ENCODE measurements around the gene RSKR. TPM values are rescaled to one million over a fixed set of nuclear protein-coding genes. Genes with fewer than 3 reads are reported as not detected.
A peak's percentile ranks its signal among the peaks of the same experiment; 100 is the strongest.

Gene RSKR
- total RNA-seq, 1 experiment from 2014 or later: 18.9 TPM

DNA sequence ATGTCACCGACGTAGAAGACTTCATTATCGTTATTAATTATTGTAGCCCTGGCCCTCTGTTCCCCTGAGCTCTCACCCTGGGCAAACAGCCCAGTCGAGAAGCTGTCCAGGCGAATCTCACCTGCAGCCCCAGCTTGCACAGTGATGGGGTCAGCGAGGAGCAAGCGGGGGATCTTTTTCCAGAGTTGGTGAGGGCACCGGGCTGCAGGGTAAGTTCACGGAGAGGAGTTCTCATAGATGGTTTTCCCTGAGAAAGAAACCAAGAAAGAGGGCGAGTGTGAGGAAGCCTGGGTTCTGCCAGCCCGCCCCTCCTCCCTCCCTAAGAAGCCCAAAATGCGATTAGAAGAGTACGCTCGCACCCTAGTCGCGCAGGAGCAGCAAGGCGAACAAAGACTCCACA lies 15.6 kb downstream of the RSKR start:
- Histone ChIP-seq H3K9me3 (ENCODE audit: control insufficient read depth in 1 of 2, insufficient read depth in 1 of 2, low read depth in 1 of 2, low read length in 2 of 2) (no peaks in the 10 kb centered on the region), H3K27me3 (ENCODE audit: insufficient read depth, low read length) (no peaks in the 10 kb centered on the region), H3K79me2 (ENCODE audit: insufficient read depth, low read length) (peaks cover 39% of the 10 kb centered on the region), H3K4me2 (ENCODE audit: low read length) (peak overlapping the region; percentile 97), H3K9ac (ENCODE audit: low read length) (peak overlapping the region; percentile 92), H3K9me2 (ENCODE audit: insufficient read depth) (no peaks in the 10 kb centered on the region), H3K36me3 (ENCODE audit: control insufficient read depth in 1 of 2, insufficient read depth in 2 of 2, low read length in 2 of 2) (peaks cover under 1 to 7% of the 10 kb centered on the region in 2 experiments; a peak in 2 of 4 replicates), H3K4me1 (ENCODE audit: control insufficient read depth in 1 of 2, insufficient read depth in 2 of 2, low read length in 2 of 2) (peaks cover 4 to 22% of the 10 kb centered on the region in 2 experiments; a peak in 2 of 4 replicates), H3K27ac (ENCODE audit: low read depth, low read length) (peak overlapping the region; percentile 80), H2AFZ (ENCODE audit: low read depth, low read length, poor library complexity, severe bottlenecking) (no peak overlapping the region), H4K20me1 (ENCODE audit: insufficient read depth) (no peaks in the 10 kb centered on the region), H3K4me3 (replicated peaks in 1 of 2; ENCODE audit: low read depth in 1 of 2, low read length in 2 of 2) (peak overlapping the region; percentile 93 to 97)
- CTCF ChIA-PET: no interaction called here
- TSS peak; percentile 81 for BruUV-seq (replicated peaks)
- RAD21 ChIA-PET (ENCODE audit: low non-redundant PET in 1 of 2, low total read pairs in 2 of 2, uncharacterized antibody in 2 of 2, unreplicated experiment in 2 of 2): no interaction called here
- ATAC-seq (peak; percentile 32), DNase-seq (ENCODE audit: low read depth, low spot score) (no peak)
- intact Hi-C loops (cut with micrococcal nuclease): no loop called here
- TF ChIP-seq YY1 (IDR thresholded peaks at IDR 0.05; ENCODE audit: extremely low read depth, insufficient replicate concordance, low read depth, low read length): no peak
- TF ChIP-seq POLR2AphosphoS5 (IDR thresholded peaks at IDR 0.05; ENCODE audit: low read depth, low read length): no peak
- no peak for TF ChIP-seq FOSL1 (IDR thresholded peaks at IDR 0.05; ENCODE audit: low read depth)
- no peak for TF ChIP-seq TCF7L2 (IDR thresholded peaks at IDR 0.05; ENCODE audit: borderline replicate concordance, extremely low read depth, insufficient read depth, insufficient read length)
- TF ChIP-seq CEBPB (IDR thresholded peaks at IDR 0.05; ENCODE audit: low read depth): no peak
- no peak for TF ChIP-seq SRF (IDR thresholded peaks at IDR 0.05; ENCODE audit: low read depth)
- TF ChIP-seq JUND (IDR thresholded peaks at IDR 0.05): no peak
- TF ChIP-seq SP1 (IDR thresholded peaks at IDR 0.05; ENCODE audit: low read depth): no peak
- POLR2A ChIA-PET: no interaction called here

DNA sequence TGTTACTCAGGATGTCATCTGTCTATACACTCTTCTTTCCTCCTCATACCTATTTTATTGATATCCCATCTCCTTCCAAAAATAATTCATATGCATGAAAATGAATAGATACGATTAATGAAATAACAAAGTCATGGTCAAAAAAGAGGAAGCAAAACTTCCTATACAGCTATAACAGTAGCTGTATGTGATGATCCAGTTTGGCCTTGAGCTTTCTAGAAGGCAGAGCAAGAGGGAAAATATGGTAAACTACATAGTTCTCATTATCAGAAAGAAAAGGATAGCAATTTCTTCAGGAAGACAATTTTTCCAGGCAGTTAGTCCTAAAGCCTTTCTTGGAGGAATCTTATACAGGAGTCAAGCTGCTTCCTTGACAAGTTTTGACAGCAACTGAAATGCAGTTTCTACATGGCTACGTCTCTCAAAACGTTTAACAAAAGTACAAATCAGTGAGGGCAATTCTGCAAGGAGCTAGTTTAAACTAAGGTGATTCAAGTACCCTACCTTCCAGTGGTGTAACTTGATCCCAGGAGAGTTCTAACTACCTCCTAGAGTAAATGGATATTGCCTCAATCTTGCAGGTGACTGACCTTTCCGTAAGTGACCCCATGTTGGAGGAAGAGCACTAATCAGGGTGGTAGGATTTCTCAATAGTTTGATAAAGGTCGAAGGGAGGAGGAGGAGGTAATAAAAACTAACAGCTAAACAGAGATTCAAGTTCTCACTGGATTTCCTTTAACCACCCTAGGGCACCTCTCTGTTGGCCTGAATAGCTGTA lies 16.2 kb downstream of the RSKR start:
- H4K20me1 ChIP-seq (ENCODE audit: insufficient read depth): no peaks in the 10 kb centered on the region
- ChIA-PET CTCF (no interaction called here), POLR2A (no interaction called here), RAD21 (ENCODE audit: low non-redundant PET in 1 of 2, low total read pairs in 2 of 2, uncharacterized antibody in 2 of 2, unreplicated experiment in 2 of 2) (no interaction called here)
- H3K27ac ChIP-seq (ENCODE audit: low read depth, low read length): peak overlapping the region; percentile 80
- no TSS peak for BruUV-seq (replicated peaks)
- H3K4me3 ChIP-seq (replicated peaks in 1 of 2; ENCODE audit: low read depth in 1 of 2, low read length in 2 of 2): peak overlapping the region; percentile 93 to 97
- H3K36me3 ChIP-seq (ENCODE audit: control insufficient read depth in 1 of 2, insufficient read depth in 2 of 2, low read length in 2 of 2): peaks cover 7 to 11% of the 10 kb centered on the region in 2 experiments; a peak in 3 of 4 replicates
- H2AFZ ChIP-seq (ENCODE audit: low read depth, low read length, poor library complexity, severe bottlenecking): no peak overlapping the region
- peak overlapping the region; percentile 92 for H3K9ac ChIP-seq (ENCODE audit: low read length)
- peaks cover 4 to 22% of the 10 kb centered on the region in 2 experiments; a peak in 2 of 4 replicates for H3K4me1 ChIP-seq (ENCODE audit: control insufficient read depth in 1 of 2, insufficient read depth in 2 of 2, low read length in 2 of 2)
- H3K9me2 ChIP-seq (ENCODE audit: insufficient read depth): no peaks in the 10 kb centered on the region
- intact Hi-C loops (cut with micrococcal nuclease): no loop called here
- H3K9me3 ChIP-seq (ENCODE audit: control insufficient read depth in 1 of 2, insufficient read depth in 1 of 2, low read depth in 1 of 2, low read length in 2 of 2): no peaks in the 10 kb centered on the region
- DNase-seq (ENCODE audit: low read depth, low spot score): no peak
- no peak for ATAC-seq
- peaks cover 43% of the 10 kb centered on the region for H3K79me2 ChIP-seq (ENCODE audit: insufficient read depth, low read length)
- peak overlapping the region; percentile 97 for H3K4me2 ChIP-seq (ENCODE audit: low read length)
- H3K27me3 ChIP-seq (ENCODE audit: insufficient read depth, low read length): no peaks in the 10 kb centered on the region
- TF ChIP-seq CBX3 (IDR thresholded peaks at IDR 0.05; ENCODE audit: low read depth) (no peak), ZNF274 (IDR thresholded peaks at IDR 0.05; ENCODE audit: low read depth, low read length) (no peak), FOSL1 (IDR thresholded peaks at IDR 0.05; ENCODE audit: low read depth) (no peak), YY1 (IDR thresholded peaks at IDR 0.05; ENCODE audit: extremely low read depth, insufficient replicate concordance, low read depth, low read length) (no peak), REST (IDR thresholded peaks at IDR 0.05; ENCODE audit: low read depth) (no peak), SIN3A (IDR thresholded peaks at IDR 0.05; ENCODE audit: low read depth) (no peak), ZFX (IDR thresholded peaks at IDR 0.05) (no peak), EZH2 (IDR thresholded peaks at IDR 0.05) (no peak), TCF7L2 (IDR thresholded peaks at IDR 0.05; ENCODE audit: borderline replicate concordance, extremely low read depth, insufficient read depth, insufficient read length) (no peak), ELF1 (IDR thresholded peaks at IDR 0.05; ENCODE audit: borderline replicate concordance, low read depth) (no peak), CEBPB (IDR thresholded peaks at IDR 0.05; ENCODE audit: low read depth) (no peak), POLR2A (IDR thresholded peaks at IDR 0.05; ENCODE audit: borderline replicate concordance, extremely low read depth, insufficient read depth, insufficient read length) (no peak), POLR2AphosphoS5 (IDR thresholded peaks at IDR 0.05; ENCODE audit: low read depth, low read length) (no peak), SP1 (IDR thresholded peaks at IDR 0.05; ENCODE audit: low read depth) (no peak)
- TF ChIP-seq, protein P1, sequence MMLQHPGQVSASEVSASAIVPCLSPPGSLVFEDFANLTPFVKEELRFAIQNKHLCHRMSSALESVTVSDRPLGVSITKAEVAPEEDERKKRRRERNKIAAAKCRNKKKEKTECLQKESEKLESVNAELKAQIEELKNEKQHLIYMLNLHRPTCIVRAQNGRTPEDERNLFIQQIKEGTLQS (IDR thresholded peaks at IDR 0.05): no peak

All from HCT116 (cell line).